Raji (cell line): ENCODE results near the gene KIAA1671.

Source experiments
- POLR2A ChIP-seq: IDR thresholded peaks from 2 replicates; pipeline ENCODE4 v1.6.1; 2011; ENCODE audit warnings: low read depth, low read length, control low read depth; ENCODE audit not compliant: insufficient read depth

KIAA1671 gene

GRCh38 chr22:25057013-25057881 is 104.7 kb downstream of the KIAA1671 start:
- TF ChIP-seq POLR2A: no peak

- no peak for TF ChIP-seq POLR2A
Observed at GRCh38 chr22:25059438-25059837, 106.9 kb downstream of the KIAA1671 start.

- TF ChIP-seq POLR2A: no peak
Observed at GRCh38 chr22:25060522-25061071, 108.1 kb downstream of the KIAA1671 start.

- no peak for TF ChIP-seq POLR2A
Observed at GRCh38 chr22:25061134-25061533, 108.6 kb downstream of the KIAA1671 start.

- TF ChIP-seq POLR2A: no peak
Observed at GRCh38 chr22:25061605-25062376, 109.3 kb downstream of the KIAA1671 start.

- TF ChIP-seq POLR2A: no peak
Observed at GRCh38 chr22:25062386-25063085, 110.0 kb downstream of the KIAA1671 start.

GRCh38 chr22:25064894-25065560 is 112.5 kb downstream of the KIAA1671 start:
- TF ChIP-seq POLR2A: no peak

GRCh38 chr22:25066861-25067435 is 114.4 kb downstream of the KIAA1671 start:
- no peak for TF ChIP-seq POLR2A

- TF ChIP-seq POLR2A: no peak
Observed at GRCh38 chr22:25067851-25068421, 115.4 kb downstream of the KIAA1671 start.

GRCh38 chr22:25068707-25069106 is 116.2 kb downstream of the KIAA1671 start:
- no peak for TF ChIP-seq POLR2A

GRCh38 chr22:25069426-25069757 is 116.9 kb downstream of the KIAA1671 start:
- TF ChIP-seq POLR2A: no peak

GRCh38 chr22:25069758-25070481 is 117.4 kb downstream of the KIAA1671 start:
- TF ChIP-seq POLR2A: no peak

GRCh38 chr22:25070956-25071355 is 118.4 kb downstream of the KIAA1671 start:
- TF ChIP-seq POLR2A: no peak

- no peak for TF ChIP-seq POLR2A
Observed at GRCh38 chr22:25071720-25072119, 119.2 kb downstream of the KIAA1671 start.

- no peak for TF ChIP-seq POLR2A
Observed at GRCh38 chr22:25072406-25072805, 119.9 kb downstream of the KIAA1671 start.
